HG02943 (cell line): ENCODE measurements around the gene CAPZB.
A peak's percentile ranks its signal among the peaks of the same experiment; 100 is the strongest.
"Not testable (repeated sequence)": the region's sequence is repeated elsewhere in the genome, so short reads cannot be mapped to it uniquely, and the experiment has no call there.

ENCODE experiments used
- ATAC-seq: cut with Tn5 transposase; IDR thresholded peaks from one replicate; pipeline ENCODE4 v1.9.1; 2021; ENCODE audit warnings: mild to moderate bottlenecking, low read depth, moderate library complexity; ENCODE audit not compliant: unreplicated experiment

CAPZB gene

GRCh38 chr1:19485362-19486187 is at the start of gene CAPZB:
Gene CAPZB (minus strand): TSS chr1:19485539. CDS start chr1:19485438, 101 bp downstream.
- ATAC-seq = peak; percentile 63

GRCh38 chr1:19534281-19534680 is 48.9 kb upstream of the CAPZB start:
- no peak for ATAC-seq

GRCh38 chr1:19533626-19534025 is 48.3 kb upstream of the CAPZB start:
- ATAC-seq = no peak

GRCh38 chr1:19532519-19532918 is 47.2 kb upstream of the CAPZB start:
- ATAC-seq = no peak

- ATAC-seq = no peak
Observed at GRCh38 chr1:19529664-19530063, 44.3 kb upstream of the CAPZB start.

GRCh38 chr1:19528438-19528837 is 43.1 kb upstream of the CAPZB start:
- ATAC-seq = no peak

- ATAC-seq = no peak
Observed at GRCh38 chr1:19525607-19526545, 40.5 kb upstream of the CAPZB start.

GRCh38 chr1:19524791-19525190 is 39.5 kb upstream of the CAPZB start:
- no peak for ATAC-seq

GRCh38 chr1:19522570-19522969 is 37.2 kb upstream of the CAPZB start:
- not testable (repeated sequence) for ATAC-seq

GRCh38 chr1:19521411-19521810 is 36.1 kb upstream of the CAPZB start:
- ATAC-seq = no peak

- no peak for ATAC-seq
Observed at GRCh38 chr1:19517017-19517416, 31.7 kb upstream of the CAPZB start.

- ATAC-seq = no peak
Observed at GRCh38 chr1:19515201-19515600, 29.9 kb upstream of the CAPZB start.

GRCh38 chr1:19514391-19514831 is 29.1 kb upstream of the CAPZB start:
- no peak for ATAC-seq

- no peak for ATAC-seq
Observed at GRCh38 chr1:19512545-19512944, 27.2 kb upstream of the CAPZB start.

- ATAC-seq = no peak
Observed at GRCh38 chr1:19511116-19511515, 25.8 kb upstream of the CAPZB start.

GRCh38 chr1:19509647-19510046 is 24.3 kb upstream of the CAPZB start:
- ATAC-seq = not testable (repeated sequence)

- no peak for ATAC-seq
Observed at GRCh38 chr1:19507516-19507915, 22.2 kb upstream of the CAPZB start.

- ATAC-seq = no peak
Observed at GRCh38 chr1:19505693-19506457, 20.5 kb upstream of the CAPZB start.

- ATAC-seq = no peak
Observed at GRCh38 chr1:19504796-19505692, 19.7 kb upstream of the CAPZB start.

- ATAC-seq = not testable (repeated sequence)
Observed at GRCh38 chr1:19502284-19502683, 16.9 kb upstream of the CAPZB start.
